ENCODE results near the gene CDKN2B-AS1. TPM values are rescaled to one million over a fixed set of nuclear protein-coding genes. Genes with fewer than 3 reads are reported as not detected.

The CDKN2B-AS1 gene
- total RNA-seq, 1 donor from 2014 or later: 2.3 TPM

DNA sequence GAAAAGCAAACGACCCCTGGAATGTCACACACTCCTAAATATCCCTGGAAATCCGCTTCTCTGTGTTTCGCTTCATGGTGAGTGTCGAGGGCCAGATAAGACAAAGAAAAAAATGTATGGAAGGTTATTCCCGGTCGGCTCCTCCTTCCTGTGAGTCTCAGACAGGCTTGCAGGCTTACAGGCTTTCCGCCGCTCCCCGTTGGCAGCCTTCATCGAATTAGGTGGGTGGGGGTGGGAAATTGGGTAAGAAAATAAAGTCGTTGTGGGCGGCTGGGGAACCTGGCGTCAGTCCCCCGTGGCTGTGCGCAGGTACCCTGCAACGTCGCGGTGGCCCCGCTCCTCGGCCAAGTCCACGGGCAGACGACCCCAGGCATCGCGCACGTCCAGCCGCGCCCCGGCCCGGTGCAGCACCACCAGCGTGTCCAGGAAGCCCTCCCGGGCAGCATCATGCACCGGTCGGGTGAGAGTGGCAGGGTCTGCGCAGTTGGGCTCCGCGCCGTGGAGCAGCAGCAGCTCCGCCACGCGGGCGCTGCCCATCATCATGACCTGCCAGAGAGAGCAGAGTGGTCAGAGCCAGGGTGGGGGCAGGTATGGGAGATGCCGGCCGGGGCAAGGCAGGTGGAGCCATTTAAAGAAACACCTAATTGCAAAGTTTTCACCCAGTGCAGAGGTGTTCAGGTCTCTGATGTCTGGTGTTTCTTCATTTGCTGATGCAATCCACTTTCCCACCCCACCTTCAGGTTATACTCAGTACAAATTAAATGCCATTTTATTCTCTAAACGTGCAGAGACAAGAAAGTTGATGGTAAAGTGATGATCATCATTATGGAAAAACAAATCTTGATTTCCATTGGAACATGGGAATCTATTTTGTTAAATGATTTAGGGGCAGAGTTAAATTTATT lies 11.4 kb downstream of the CDKN2B-AS1 start:
- peak; percentile 52 for DNase-seq
- TF ChIP-seq CTCF (IDR thresholded peaks at IDR 0.05): no peak
- no peaks in the 10 kb centered on the region for H3K9me3 ChIP-seq
- peaks cover 28% of the 10 kb centered on the region for H3K27me3 ChIP-seq
- ATAC-seq: no peak
- intact Hi-C loops (cut with DNase I): loop anchor here (10.0 kb wide), 1 partner anchor 191 kb away; no protein-coding TSS in a partner anchor
- no peaks in the 10 kb centered on the region for H3K36me3 ChIP-seq
- H3K4me1 ChIP-seq: peaks cover 4% of the 10 kb centered on the region
- no peak overlapping the region for H3K4me3 ChIP-seq
- H3K27ac ChIP-seq: no peak overlapping the region

DNA sequence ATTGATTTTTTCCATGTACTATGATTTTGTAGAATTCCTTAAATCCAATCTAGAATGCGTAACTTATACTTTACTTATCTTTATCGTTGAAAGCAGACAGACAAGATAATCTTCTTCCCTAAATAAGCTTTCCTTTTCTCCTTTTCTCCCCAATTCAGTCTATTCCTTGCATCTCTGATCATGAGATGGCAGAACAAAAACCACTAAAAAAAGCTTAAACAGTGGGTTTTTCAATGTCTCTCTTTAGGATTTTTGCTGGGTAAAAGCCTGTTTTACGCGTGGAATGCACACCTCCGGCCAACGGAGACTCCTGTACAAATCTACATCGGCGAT lies 13.8 kb downstream of the CDKN2B-AS1 start:
- no peaks in the 10 kb centered on the region for H3K9me3 ChIP-seq
- H3K4me1 ChIP-seq: peaks cover 4% of the 10 kb centered on the region
- peak overlapping the region; percentile 59 for H3K4me3 ChIP-seq
- peaks cover 22% of the 10 kb centered on the region for H3K27me3 ChIP-seq
- TF ChIP-seq CTCF (IDR thresholded peaks at IDR 0.05): no peak
- intact Hi-C loops (cut with DNase I): loop anchor here (10.0 kb wide), 1 partner anchor 194 kb away; no protein-coding TSS in a partner anchor
- ATAC-seq (no peak), DNase-seq (no peak)
- no peaks in the 10 kb centered on the region for H3K36me3 ChIP-seq
- H3K27ac ChIP-seq: peak overlapping the region; percentile 81

DNA sequence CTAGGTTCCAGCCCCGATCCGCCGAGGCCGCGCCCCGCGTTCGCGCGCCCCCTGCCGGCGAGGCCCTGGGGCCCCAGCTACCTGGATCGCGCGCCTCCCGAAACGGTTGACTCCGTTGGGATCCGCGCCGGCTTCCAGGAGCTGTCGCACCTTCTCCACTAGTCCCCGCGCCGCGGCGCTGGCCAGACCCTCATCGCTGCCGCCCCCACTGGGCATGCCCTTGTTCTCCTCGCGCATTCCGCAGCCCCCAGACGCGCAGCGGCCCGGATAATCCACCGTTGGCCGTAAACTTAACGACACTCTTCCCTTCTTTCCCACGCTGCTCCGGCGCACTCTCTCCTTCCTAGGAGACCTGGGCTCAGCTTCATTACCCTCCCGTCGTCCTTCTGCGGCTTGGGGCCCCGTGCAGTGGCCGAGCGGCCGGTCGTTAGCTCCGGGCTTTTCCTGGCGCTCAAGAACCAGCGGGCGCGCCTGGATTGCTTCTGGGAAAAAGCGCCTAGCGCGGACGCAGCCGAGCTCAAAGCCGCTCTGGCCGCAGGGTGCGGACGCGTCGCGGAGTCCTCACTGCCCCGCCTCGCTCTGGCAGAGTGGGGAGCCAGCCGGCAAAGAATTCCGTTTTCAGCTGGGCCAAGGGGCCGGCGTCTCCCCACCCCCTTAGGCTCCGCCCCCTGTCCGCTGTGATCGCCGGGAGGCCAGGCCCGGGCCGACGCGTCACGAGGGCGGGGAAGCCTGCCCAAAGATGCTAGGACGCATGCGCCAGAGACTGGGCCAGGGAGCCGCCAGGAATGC lies 14.3 kb downstream of the CDKN2B-AS1 start, which contains the start of gene CDKN2B:
Gene CDKN2B (minus strand): TSS at position 589 of the 789 bp plus-strand sequence. CDS start 352 bp downstream, at position 237.
- peaks cover 4% of the 10 kb centered on the region for H3K4me1 ChIP-seq
- H3K9me3 ChIP-seq: no peaks in the 10 kb centered on the region
- peak; percentile 98 for ATAC-seq
- intact Hi-C loops (cut with DNase I): loop anchor here (10.0 kb wide), 1 partner anchor 194 kb away; no protein-coding TSS in a partner anchor
- peak within 1 kb of the TSS; percentile 81 for H3K27ac ChIP-seq
- peak; percentile 96 for TF ChIP-seq CTCF (IDR thresholded peaks at IDR 0.05)
- H3K4me3 ChIP-seq: peak within 1 kb of the TSS; percentile 59
- peaks cover 22% of the 10 kb centered on the region for H3K27me3 ChIP-seq
- DNase-seq: peak; percentile 98
- H3K36me3 ChIP-seq: no peaks in the 10 kb centered on the region

- Histone ChIP-seq H3K27me3 (peaks cover 22% of the 10 kb centered on the region), H3K4me3 (peak overlapping the region; percentile 59), H3K9me3 (no peaks in the 10 kb centered on the region), H3K4me1 (peaks cover 4% of the 10 kb centered on the region), H3K27ac (peak overlapping the region; percentile 81), H3K36me3 (no peaks in the 10 kb centered on the region)
- intact Hi-C loops (cut with DNase I): loop anchor here (10.0 kb wide), 1 partner anchor 195 kb away; no protein-coding TSS in a partner anchor
- peak; percentile 29 for TF ChIP-seq CTCF (IDR thresholded peaks at IDR 0.05)
- DNase-seq: no peak
- no peak for ATAC-seq
Observed at GRCh38 chr9:22009506-22009867, 14.9 kb downstream of the CDKN2B-AS1 start.

- TF ChIP-seq CTCF (IDR thresholded peaks at IDR 0.05): no peak
- DNase-seq: no peak
- Histone ChIP-seq H3K27ac (no peak overlapping the region), H3K9me3 (no peaks in the 10 kb centered on the region), H3K36me3 (no peaks in the 10 kb centered on the region), H3K27me3 (peaks cover 13% of the 10 kb centered on the region), H3K4me3 (no peak overlapping the region), H3K4me1 (peaks cover 4% of the 10 kb centered on the region)
- intact Hi-C loops (cut with DNase I): no loop called here
- no peak for ATAC-seq
Observed at GRCh38 chr9:22010866-22011625, 16.5 kb downstream of the CDKN2B-AS1 start.
